H9 (cell line): Measurements from ENCODE around the gene HDLBP. TPM values are rescaled to one million over a fixed set of nuclear protein-coding genes. Genes with fewer than 3 reads are reported as not detected.
A peak's percentile ranks its signal among the peaks of the same experiment; 100 is the strongest.

Experiments
- DNase-seq: peaks from one replicate; pipeline ENCODE4 v3.0.0-alpha.2; 2017
- H2AFZ ChIP-seq: one replicate; pipeline ENCODE4 v1.6.1; 2013; ENCODE audit warnings: mild to moderate bottlenecking, low read length, control low read depth, moderate library complexity
- H2AK5ac ChIP-seq: 2 replicates; pipeline ENCODE4 v1.6.1; 2013; ENCODE audit warnings: low read length, control low read depth, mixed read lengths; ENCODE audit not compliant: insufficient read length
- H2BK120ac ChIP-seq: one replicate; pipeline ENCODE4 v1.6.1; 2013; ENCODE audit warnings: low read depth, mild to moderate bottlenecking, low read length, control low read depth, inconsistent platforms; ENCODE audit not compliant: poor library complexity, severe bottlenecking
- H2BK12ac ChIP-seq: 2 replicates; pipeline ENCODE4 v1.6.1; 2013; ENCODE audit warnings: low read length, control low read depth, mixed read lengths, low read depth; ENCODE audit not compliant: insufficient read length
- H2BK15ac ChIP-seq: 2 replicates; pipeline ENCODE4 v1.6.1; 2013; ENCODE audit warnings: low read depth, low read length, control low read depth
- H2BK20ac ChIP-seq: one replicate; pipeline ENCODE4 v1.6.1; 2013; ENCODE audit warnings: low read depth, mild to moderate bottlenecking, low read length, control low read depth, inconsistent platforms; ENCODE audit not compliant: poor library complexity, severe bottlenecking
- H2BK5ac ChIP-seq: 2 replicates; pipeline ENCODE4 v1.6.1; 2013; ENCODE audit warnings: low read length, control low read depth, mixed read lengths; ENCODE audit not compliant: insufficient read length
- H3K14ac ChIP-seq: 2 replicates; pipeline ENCODE4 v1.6.1; 2013; ENCODE audit warnings: low read length, control low read depth; ENCODE audit not compliant: insufficient read depth
- H3K18ac ChIP-seq: 2 replicates; pipeline ENCODE4 v1.6.1; 2013; ENCODE audit warnings: low read depth, mild to moderate bottlenecking, mixed read lengths, low read length, control low read depth; ENCODE audit not compliant: insufficient read length
- H3K23ac ChIP-seq: 2 replicates; pipeline ENCODE4 v1.6.1; 2013; ENCODE audit warnings: low read length, control low read depth, mixed read lengths, low read depth; ENCODE audit not compliant: insufficient read length
- H3K23me2 ChIP-seq: 2 replicates; pipeline ENCODE4 v1.6.1; 2013; ENCODE audit warnings: low read depth, mild to moderate bottlenecking, mixed read lengths, low read length, control low read depth; ENCODE audit not compliant: insufficient read length, poor library complexity, severe bottlenecking
- H3K27ac ChIP-seq: 2 replicates; pipeline ENCODE4 v1.5.1; 2013; ENCODE audit warnings: low read length, control low read depth, mixed read lengths, low read depth; ENCODE audit not compliant: insufficient read length
- H3K27me3 ChIP-seq: 2 replicates; pipeline ENCODE4 v1.6.1; 2013; ENCODE audit warnings: low read length, control low read depth, inconsistent platforms; ENCODE audit not compliant: insufficient read depth
- H3K4ac ChIP-seq: 2 replicates; pipeline ENCODE4 v1.6.1; 2013; ENCODE audit warnings: low read depth, mild to moderate bottlenecking, control low read depth, inconsistent platforms, low read length, moderate library complexity
- H3K4me1 ChIP-seq: 2 replicates; pipeline ENCODE4 v1.6.1; 2013; ENCODE audit warnings: low read length, control low read depth, inconsistent platforms; ENCODE audit not compliant: insufficient read depth
- H3K4me2 ChIP-seq: 2 replicates; pipeline ENCODE4 v1.6.1; 2013; ENCODE audit warnings: low read length, control low read depth, mixed read lengths; ENCODE audit not compliant: insufficient read length, insufficient read depth
- H3K56ac ChIP-seq: 2 replicates; pipeline ENCODE4 v1.6.1; 2013; ENCODE audit warnings: low read depth, mild to moderate bottlenecking, mixed read lengths, low read length, control low read depth; ENCODE audit not compliant: insufficient read length
- H3K79me1 ChIP-seq: 2 replicates; pipeline ENCODE4 v1.6.1; 2013; ENCODE audit warnings: low read depth, mild to moderate bottlenecking, moderate library complexity, low read length, control low read depth, inconsistent platforms; ENCODE audit not compliant: insufficient read depth, poor library complexity, severe bottlenecking
- H3K79me2 ChIP-seq: 2 replicates; pipeline ENCODE4 v1.6.1; 2013; ENCODE audit warnings: low read length, control low read depth, inconsistent platforms; ENCODE audit not compliant: insufficient read depth
- H3K9ac ChIP-seq: 2 replicates; pipeline ENCODE4 v1.6.1; 2013; ENCODE audit warnings: low read length, control low read depth, mixed read lengths; ENCODE audit not compliant: insufficient read length; ENCODE audit errors: extremely low read depth
- H3K9me3 ChIP-seq: one replicate; pipeline ENCODE4 v1.6.1; 2013; ENCODE audit warnings: low read depth, low read length, inconsistent platforms; ENCODE audit not compliant: control insufficient read depth
- H3T11ph ChIP-seq: one replicate; pipeline ENCODE4 v1.6.1; 2013; ENCODE audit warnings: mild to moderate bottlenecking, low read length, control low read depth, inconsistent platforms
- H4K20me1 ChIP-seq: one replicate; pipeline ENCODE4 v1.6.1; 2013; ENCODE audit not compliant: control insufficient read depth, insufficient read length, insufficient read depth
- H4K5ac ChIP-seq: 2 replicates; pipeline ENCODE4 v1.6.1; 2013; ENCODE audit warnings: low read depth, mild to moderate bottlenecking, mixed read lengths, low read length, control low read depth; ENCODE audit not compliant: insufficient read length
- H4K8ac ChIP-seq: replicated peaks from 2 replicates; pipeline ENCODE4 v1.6.1; 2013; ENCODE audit warnings: low read length, control low read depth, mixed read lengths, low read depth; ENCODE audit not compliant: insufficient read length
- H4K91ac ChIP-seq: 2 replicates; pipeline ENCODE4 v1.6.1; 2013; ENCODE audit warnings: low read depth, mild to moderate bottlenecking, moderate library complexity, mixed read lengths, low read length, control low read depth; ENCODE audit not compliant: insufficient read length
- H3K27ac Mint-ChIP-seq, 3 experiments: 2 replicates in 2 of 3; 3 replicates in 1 of 3; pipeline ENCODE4 v1.8.0; 2020 to 2021; ENCODE audit warnings: mixed read lengths in 3 of 3, mild to moderate bottlenecking in 1 of 3, moderate library complexity in 1 of 3
- H3K27me3 Mint-ChIP-seq: 2 replicates; pipeline ENCODE4 v1.8.0; 2021; ENCODE audit warnings: low read depth, mild to moderate bottlenecking, moderate library complexity, mixed read lengths
- H3K36me3 Mint-ChIP-seq, 3 experiments: 2 replicates in 2 of 3; 3 replicates in 1 of 3; pipeline ENCODE4 v1.8.0; 2020 to 2021; ENCODE audit warnings: low read depth in 3 of 3, mixed read lengths in 3 of 3; ENCODE audit not compliant: insufficient read depth in 1 of 3
- H3K4me1 Mint-ChIP-seq, 2 experiments: 2 replicates each; pipeline ENCODE4 v1.8.0; 2020; ENCODE audit warnings: mixed read lengths in 2 of 2
- H3K4me3 Mint-ChIP-seq, 2 experiments: 2 replicates in 1 of 2; 3 replicates in 1 of 2; pipeline ENCODE4 v1.8.0; 2020 to 2021; ENCODE audit warnings: mild to moderate bottlenecking in 2 of 2, mixed read lengths in 2 of 2, moderate library complexity in 1 of 2
- H3K9me3 Mint-ChIP-seq, 2 experiments: 2 replicates in 1 of 2; 3 replicates in 1 of 2; pipeline ENCODE4 v1.8.0; 2020; ENCODE audit warnings: mild to moderate bottlenecking in 2 of 2, mixed read lengths in 2 of 2, moderate library complexity in 1 of 2
- CTCF ChIP-seq: fragments of 200-600 bp; sonication (generic); conservative IDR thresholded peaks from 3 replicates; pipeline ENCODE4 v1.8.0; 2021; ENCODE audit warnings: antibody characterized with exemption, mild to moderate bottlenecking
- WGBS: extraction: QIAGEN DNeasy Blood & Tissue Kit; methylation state at CpG from one replicate; pipeline ENCODE4 v1.1.7; 2013; ENCODE audit warnings: missing lambda C conversion rate, low lambda C conversion rate, mixed read lengths; ENCODE audit not compliant: insufficient read length; ENCODE audit errors: extremely low coverage; 5-methylcytosine and 5-hydroxymethylcytosine counted together
- total RNA-seq: library from RNA; stranded (reverse); gene quantifications from 2 replicates; pipeline ENCODE4 v1.2.1, GENCODE V29; 2021

HDLBP gene
- total RNA-seq, 1 experiment from 2014 or later = 364 TPM

- Histone ChIP-seq H3K9me3 (no peaks in the 10 kb centered on the region), H3K4ac (no peak overlapping the region), H4K20me1 (peaks cover 2% of the 10 kb centered on the region), H3K79me2 (no peaks in the 10 kb centered on the region), H3K79me1 (no peaks in the 10 kb centered on the region), H3K27me3 (no peaks in the 10 kb centered on the region), H2AFZ (no peak overlapping the region), H3K27ac (no peak overlapping the region), H4K5ac (no peak overlapping the region), H3K56ac (no peak overlapping the region), H2BK5ac (no peak overlapping the region), H2BK20ac (no peak overlapping the region), H4K91ac (no peak overlapping the region), H3K9ac (no peak overlapping the region), H3K4me2 (no peak overlapping the region), H3K4me1 (no peaks in the 10 kb centered on the region), H2BK15ac (no peak overlapping the region), H2AK5ac (no peak overlapping the region), H3K14ac (no peak overlapping the region), H4K8ac (no peak overlapping the region), H3T11ph (no peak overlapping the region), H3K23ac (no peak overlapping the region), H2BK120ac (no peak overlapping the region), H3K23me2 (no peaks in the 10 kb centered on the region), H2BK12ac (no peak overlapping the region), H3K18ac (no peak overlapping the region)
- Mint-ChIP-seq H3K4me3 (no peak overlapping the region), H3K4me1 (peaks cover 4 to 12% of the 10 kb centered on the region in 2 experiments; a peak in 2 of 4 replicates), H3K27ac (peak overlapping the region in 2 of 3 experiments; percentile 74 to 77; a peak in 5 of 7 replicates), H3K9me3 (no peaks in the 10 kb centered on the region), H3K27me3 (no peaks in the 10 kb centered on the region; the same call in 1 of the 2 replicates), H3K36me3 (peaks cover 23 to 68% (median 56%) of the 10 kb centered on the region in 3 experiments; a peak in 6 of 7 replicates)
- WGBS = no CpG with 5 or more reads among the region's 8 CpGs
- DNase-seq = no peak
- no peak for TF ChIP-seq CTCF
These were observed 87.9 kb downstream of the HDLBP start for GRCh38 chr2:241227594-241227993.
